Cardiac muscle cell (in vitro differentiated cells and primary cell): ENCODE data around the gene GIPC3. TPM values are rescaled to one million over a fixed set of nuclear protein-coding genes. Genes with fewer than 3 reads are reported as not detected.

Experiments used
- DNase-seq, 2 donors: peaks; one replicate each; pipeline versions ENCODE4 v3.0.0 to v3.0.0-alpha.2; 2010 to 2017; ENCODE audit warnings: low read depth in 1 of 2, low spot score in 1 of 2
- H3K27ac ChIP-seq: fragments of 200-600 bp; sonication (generic); 2 replicates; pipeline ENCODE4 v1.5.1; 2016
- H3K27me3 ChIP-seq: fragments of 200-600 bp; sonication (generic); 2 replicates; pipeline ENCODE4 v1.6.0; 2016; ENCODE audit warnings: control low read depth
- H3K36me3 ChIP-seq: fragments of 200-600 bp; sonication (generic); 2 replicates; pipeline ENCODE4 v1.5.1; 2016; ENCODE audit warnings: control low read depth
- H3K4me1 ChIP-seq: fragments of 200-600 bp; sonication (generic); 2 replicates; pipeline ENCODE4 v1.8.1; 2017; ENCODE audit warnings: low read depth, mild to moderate bottlenecking, mixed run types
- H3K4me3 ChIP-seq: fragments of 200-600 bp; sonication (generic); 2 replicates; pipeline ENCODE4 v1.5.1; 2016; ENCODE audit warnings: mild to moderate bottlenecking
- H3K9me3 ChIP-seq: fragments of 200-600 bp; sonication (generic); 2 replicates; pipeline ENCODE4 v1.5.1; 2017; ENCODE audit warnings: low read depth, mild to moderate bottlenecking, control low read depth
- CTCF ChIP-seq: IDR thresholded peaks from 2 replicates; pipeline ENCODE4 v1.5.1; 2012; ENCODE audit warnings: low read depth, mild to moderate bottlenecking, low read length
- polyA plus RNA-seq: library from polyadenylated mRNA; unstranded; fragments of >200 nt; fragmentation: Nextera tagmentation; extraction: Ambion mirVana; gene quantifications from 2 replicates; pipeline ENCODE4 v1.2.1, GENCODE V29; 2016
- total RNA-seq: library from RNA; depleted of rRNA; stranded (reverse); fragments of >200 nt; gene quantifications from 2 replicates; pipeline ENCODE4 v1.2.3, GENCODE V29; 2016

Gene GIPC3
- total and polyA plus RNA-seq, 2 experiments from 2014 or later, result 0.13 to 0.54 TPM

- DNase-seq, result peak in 1 of 2 donors; percentile 46
- H3K4me3 ChIP-seq, result peak overlapping the region; percentile 87
- TF ChIP-seq CTCF, result no peak
- H3K36me3 ChIP-seq, result no peaks in the 10 kb centered on the region
- H3K27ac ChIP-seq, result no peak overlapping the region
- H3K27me3 ChIP-seq, result no peaks in the 10 kb centered on the region
- peaks cover 3% of the 10 kb centered on the region for H3K4me1 ChIP-seq
- no peaks in the 10 kb centered on the region for H3K9me3 ChIP-seq
These were observed 12.0 kb upstream of the GIPC3 start for GRCh38 chr19:3573162-3573857.

GRCh38 chr19:3573858-3574637 is 11.2 kb upstream of the GIPC3 start:
- no peak overlapping the region for H3K27ac ChIP-seq
- no peaks in the 10 kb centered on the region for H3K27me3 ChIP-seq
- peak; percentile 95 to 96 for DNase-seq
- H3K36me3 ChIP-seq, result no peaks in the 10 kb centered on the region
- no peak for TF ChIP-seq CTCF
- peaks cover 3% of the 10 kb centered on the region for H3K4me1 ChIP-seq
- no peaks in the 10 kb centered on the region for H3K9me3 ChIP-seq
- H3K4me3 ChIP-seq, result peak overlapping the region; percentile 87

- Histone ChIP-seq H3K27me3 (no peaks in the 10 kb centered on the region), H3K4me1 (peaks cover 3% of the 10 kb centered on the region), H3K27ac (no peak overlapping the region), H3K4me3 (no peak overlapping the region), H3K9me3 (no peaks in the 10 kb centered on the region), H3K36me3 (no peaks in the 10 kb centered on the region)
- TF ChIP-seq CTCF, result peak; percentile 29
- DNase-seq, result peak in 1 of 2 donors; percentile 44
These were observed 10.0 kb upstream of the GIPC3 start for GRCh38 chr19:3575260-3575741.

- Histone ChIP-seq H3K27ac (no peak overlapping the region), H3K36me3 (no peaks in the 10 kb centered on the region), H3K27me3 (no peaks in the 10 kb centered on the region), H3K9me3 (no peaks in the 10 kb centered on the region), H3K4me3 (no peak overlapping the region), H3K4me1 (peaks cover 3% of the 10 kb centered on the region)
- TF ChIP-seq CTCF, result no peak
- DNase-seq, result no peak
These were observed 9.2 kb upstream of the GIPC3 start for GRCh38 chr19:3575949-3576673.

GRCh38 chr19:3576696-3577443 is 8.4 kb upstream of the GIPC3 start:
- peak overlapping the region; percentile 15 for H3K4me3 ChIP-seq
- H3K36me3 ChIP-seq, result no peaks in the 10 kb centered on the region
- H3K9me3 ChIP-seq, result no peaks in the 10 kb centered on the region
- TF ChIP-seq CTCF, result no peak
- DNase-seq, result peak; percentile 75 to 85
- H3K27ac ChIP-seq, result no peak overlapping the region
- H3K4me1 ChIP-seq, result peaks cover 3% of the 10 kb centered on the region
- no peaks in the 10 kb centered on the region for H3K27me3 ChIP-seq
